Natural killer cell (primary cell): Measurements from ENCODE around the gene PLCH2. TPM values are rescaled to one million over a fixed set of nuclear protein-coding genes. Genes with fewer than 3 reads are reported as not detected.

ENCODE experiments used
- ATAC-seq, 3 donors: fragments of 150-1000 bp in 2 of 3; fragments of 200-7000 bp in 1 of 3; cut with Tn5 transposase; 1 replicate in 1 of 3; 2 replicates in 2 of 3; pipeline ENCODE4 v1.10.0; 2021; ENCODE audit warnings: mild to moderate bottlenecking in 2 of 3, moderate library complexity in 2 of 3
- DNase-seq, 2 donors: peaks; one replicate each; pipeline versions ENCODE4 v3.0.0 to v3.0.0-alpha.2; 2013 to 2021; ENCODE audit warnings: mixed read lengths in 1 of 2
- H3K27ac ChIP-seq: one replicate; pipeline ENCODE4 v1.5.1; 2013; ENCODE audit warnings: mild to moderate bottlenecking, low read length
- H3K27me3 ChIP-seq: one replicate; pipeline ENCODE4 v1.6.1; 2013; ENCODE audit warnings: low read length; ENCODE audit not compliant: control insufficient read depth, insufficient read depth
- H3K36me3 ChIP-seq: one replicate; pipeline ENCODE4 v1.6.1; 2013; ENCODE audit warnings: low read length; ENCODE audit not compliant: control insufficient read depth, insufficient read depth
- H3K4me1 ChIP-seq: one replicate; pipeline ENCODE4 v1.6.1; 2013; ENCODE audit warnings: low read length; ENCODE audit not compliant: control insufficient read depth, insufficient read depth
- H3K4me3 ChIP-seq: one replicate; pipeline ENCODE4 v1.5.1; 2013; ENCODE audit warnings: low read length
- H3K9me3 ChIP-seq: one replicate; pipeline ENCODE4 v1.6.1; 2013; ENCODE audit warnings: low read length; ENCODE audit not compliant: control insufficient read depth, insufficient read depth
- H3K27ac Mint-ChIP-seq, 2 donors: one replicate each; pipeline ENCODE4 v1.8.0; 2022; ENCODE audit warnings: mild to moderate bottlenecking in 2 of 2, mixed read lengths in 2 of 2, moderate library complexity in 1 of 2
- H3K27me3 Mint-ChIP-seq, 2 donors: one replicate each; pipeline ENCODE4 v1.8.0; 2022; ENCODE audit warnings: low read depth in 2 of 2, mixed read lengths in 2 of 2
- H3K36me3 Mint-ChIP-seq: one replicate; pipeline ENCODE4 v1.8.0; 2022; ENCODE audit warnings: mixed read lengths
- H3K4me1 Mint-ChIP-seq, 2 donors: one replicate each; pipeline ENCODE4 v1.8.0; 2022; ENCODE audit warnings: mixed read lengths in 2 of 2
- H3K4me3 Mint-ChIP-seq: one replicate; pipeline ENCODE4 v1.8.0; 2022; ENCODE audit warnings: mild to moderate bottlenecking, moderate library complexity, mixed read lengths
- H3K9me3 Mint-ChIP-seq, 2 donors: one replicate each; pipeline ENCODE4 v1.8.0; 2022; ENCODE audit warnings: mixed read lengths in 2 of 2
- WGBS: methylation state at CpG from one replicate; pipeline ENCODE4 v1.1.7; 2013; ENCODE audit warnings: missing lambda C conversion rate; ENCODE audit not compliant: insufficient coverage; 5-methylcytosine and 5-hydroxymethylcytosine counted together
- intact Hi-C: fragments of 100-400 bp; cut with micrococcal nuclease; formaldehyde crosslinking; loops from one replicate; pipeline ENCODE4 v1.14.2; 2022
- total RNA-seq, 4 donors: library from RNA; stranded (reverse); fragments of 120-200 nt in 1 of 4; gene quantifications; one replicate each; pipeline versions ENCODE4 v1.2.3 to v1.2.4, GENCODE V29; 2013 to 2022
- TF ChIP-seq, protein P1 (sequence below): fragments of 200-600 bp; IDR thresholded peaks from one replicate; pipeline ENCODE4 v1.8.0; 2022; ENCODE audit warnings: antibody characterized with exemption

Gene PLCH2
- total RNA-seq, 3 donors from 2014 or later (not counting 1 experiment from before 2014, with no cell fraction given): 77.1 to 116 (median 106) TPM

DNA sequence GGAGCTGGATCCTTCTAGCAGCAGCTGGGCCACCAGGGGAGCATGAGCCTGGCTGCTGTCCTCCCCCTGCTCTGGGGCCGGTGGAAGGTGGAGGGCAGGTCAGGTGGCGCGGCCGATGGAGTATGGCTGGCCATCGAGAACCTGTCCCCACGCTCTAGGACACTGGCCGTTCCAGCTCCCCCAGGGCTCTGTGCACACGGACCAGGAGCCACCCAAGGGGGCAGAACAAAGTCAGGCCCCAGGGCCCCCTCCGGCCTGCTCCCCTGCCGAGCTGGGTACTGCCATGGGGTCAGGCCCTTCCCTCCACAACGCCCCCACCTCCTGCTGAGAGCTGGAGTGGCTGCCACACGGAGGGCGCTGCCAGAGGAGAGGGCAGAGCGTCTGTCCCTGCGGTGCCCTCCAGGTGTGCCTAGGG, 4.5 kb upstream of the PLCH2 start:
- H3K9me3 ChIP-seq: no peaks in the 10 kb centered on the region
- H3K4me3 Mint-ChIP-seq: no peak overlapping the region
- H3K27me3 ChIP-seq: no peaks in the 10 kb centered on the region
- no peaks in the 10 kb centered on the region for H3K9me3 Mint-ChIP-seq
- H3K27ac ChIP-seq: no peak overlapping the region
- no peak overlapping the region for H3K4me3 ChIP-seq
- no peak overlapping the region for H3K27ac Mint-ChIP-seq
- 85% methylated on average over 15 of the region's 15 CpGs for WGBS
- peaks cover 0 to 12% of the 10 kb centered on the region in 2 donors for H3K4me1 Mint-ChIP-seq
- no peak for ATAC-seq
- TF ChIP-seq, protein P1, sequence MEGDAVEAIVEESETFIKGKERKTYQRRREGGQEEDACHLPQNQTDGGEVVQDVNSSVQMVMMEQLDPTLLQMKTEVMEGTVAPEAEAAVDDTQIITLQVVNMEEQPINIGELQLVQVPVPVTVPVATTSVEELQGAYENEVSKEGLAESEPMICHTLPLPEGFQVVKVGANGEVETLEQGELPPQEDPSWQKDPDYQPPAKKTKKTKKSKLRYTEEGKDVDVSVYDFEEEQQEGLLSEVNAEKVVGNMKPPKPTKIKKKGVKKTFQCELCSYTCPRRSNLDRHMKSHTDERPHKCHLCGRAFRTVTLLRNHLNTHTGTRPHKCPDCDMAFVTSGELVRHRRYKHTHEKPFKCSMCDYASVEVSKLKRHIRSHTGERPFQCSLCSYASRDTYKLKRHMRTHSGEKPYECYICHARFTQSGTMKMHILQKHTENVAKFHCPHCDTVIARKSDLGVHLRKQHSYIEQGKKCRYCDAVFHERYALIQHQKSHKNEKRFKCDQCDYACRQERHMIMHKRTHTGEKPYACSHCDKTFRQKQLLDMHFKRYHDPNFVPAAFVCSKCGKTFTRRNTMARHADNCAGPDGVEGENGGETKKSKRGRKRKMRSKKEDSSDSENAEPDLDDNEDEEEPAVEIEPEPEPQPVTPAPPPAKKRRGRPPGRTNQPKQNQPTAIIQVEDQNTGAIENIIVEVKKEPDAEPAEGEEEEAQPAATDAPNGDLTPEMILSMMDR: no peak
- H3K36me3 Mint-ChIP-seq: no peaks in the 10 kb centered on the region
- H3K36me3 ChIP-seq: no peaks in the 10 kb centered on the region
- H3K27me3 Mint-ChIP-seq: no peaks in the 10 kb centered on the region
- intact Hi-C loops: no loop called here
- H3K4me1 ChIP-seq: peaks cover 15% of the 10 kb centered on the region
- no peak for DNase-seq

DNA sequence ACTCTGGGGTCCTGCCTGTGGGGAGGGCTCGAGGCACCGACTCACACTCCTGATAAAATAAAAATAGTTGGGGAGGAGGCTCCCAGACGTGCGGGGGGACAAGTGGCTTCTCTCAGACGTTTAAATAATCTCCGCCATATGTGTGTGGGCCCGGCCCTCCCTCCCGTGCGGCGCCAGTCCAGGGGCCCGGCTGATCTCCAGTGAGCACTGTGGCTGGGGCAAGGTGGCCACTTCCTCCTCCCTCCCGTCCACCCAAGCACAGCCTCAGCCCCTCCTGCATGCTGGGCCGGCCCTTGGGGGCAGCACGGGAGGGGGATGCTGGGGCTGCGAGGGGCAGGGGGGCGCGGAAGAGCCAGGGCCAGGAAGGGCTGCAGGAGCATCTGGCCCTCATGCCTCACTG, 4.0 kb upstream of the PLCH2 start:
- no peaks in the 10 kb centered on the region for H3K9me3 ChIP-seq
- peaks cover 10% of the 10 kb centered on the region for H3K4me1 ChIP-seq
- no peak overlapping the region for H3K4me3 Mint-ChIP-seq
- no peaks in the 10 kb centered on the region for H3K9me3 Mint-ChIP-seq
- H3K27me3 ChIP-seq: no peaks in the 10 kb centered on the region
- H3K4me1 Mint-ChIP-seq: peaks cover 0 to 11% of the 10 kb centered on the region in 2 donors
- H3K36me3 Mint-ChIP-seq: no peaks in the 10 kb centered on the region
- DNase-seq (no peak), ATAC-seq (no peak)
- H3K36me3 ChIP-seq: no peaks in the 10 kb centered on the region
- no peak overlapping the region for H3K27ac ChIP-seq
- intact Hi-C loops: no loop called here
- H3K4me3 ChIP-seq: no peak overlapping the region
- no peaks in the 10 kb centered on the region for H3K27me3 Mint-ChIP-seq
- no peak overlapping the region for H3K27ac Mint-ChIP-seq
- TF ChIP-seq, protein P1: no peak
- WGBS: 79% methylated on average over 17 of the region's 17 CpGs

DNA sequence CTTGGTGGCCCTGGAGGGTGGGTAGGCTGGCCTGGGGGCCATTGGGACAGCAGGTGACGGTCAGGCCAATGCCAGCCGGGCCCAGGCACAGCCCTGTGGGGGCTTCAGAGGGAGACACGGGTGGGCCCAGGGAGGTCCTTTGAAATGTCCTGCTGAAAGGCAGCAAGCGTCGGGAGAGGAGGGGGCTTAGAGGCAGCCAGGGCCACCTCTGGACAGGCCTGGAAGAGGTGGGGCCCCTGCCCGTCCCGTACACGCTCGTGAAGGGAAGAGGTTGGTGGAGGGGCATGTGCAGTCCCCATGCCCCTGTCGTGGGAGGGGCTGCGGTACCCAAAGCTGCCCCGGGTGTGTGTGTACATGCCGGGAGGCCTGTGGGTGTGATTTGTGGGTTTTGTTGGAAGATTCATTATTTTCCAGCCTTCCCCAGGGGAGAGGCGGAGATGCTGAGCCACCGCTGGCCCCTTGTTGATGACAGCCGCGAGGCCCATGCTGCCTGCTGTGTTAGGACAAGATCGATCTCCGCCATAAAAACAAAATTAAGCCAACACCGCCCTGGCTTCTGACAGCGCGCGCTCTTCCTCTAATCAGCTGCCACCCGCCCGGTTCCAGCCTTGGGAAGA, 3.4 kb upstream of the PLCH2 start:
- H3K4me1 Mint-ChIP-seq: peaks cover 0 to 15% of the 10 kb centered on the region in 2 donors
- Histone ChIP-seq H3K9me3 (no peaks in the 10 kb centered on the region), H3K27me3 (no peaks in the 10 kb centered on the region), H3K36me3 (no peaks in the 10 kb centered on the region), H3K27ac (no peak overlapping the region), H3K4me3 (no peak overlapping the region), H3K4me1 (peaks cover 4% of the 10 kb centered on the region)
- no peaks in the 10 kb centered on the region for H3K27me3 Mint-ChIP-seq
- 84% methylated on average over 25 of the region's 25 CpGs for WGBS
- no peaks in the 10 kb centered on the region for H3K9me3 Mint-ChIP-seq
- ATAC-seq (no peak), DNase-seq (no peak)
- H3K4me3 Mint-ChIP-seq: no peak overlapping the region
- intact Hi-C loops: no loop called here
- TF ChIP-seq, protein P1: no peak
- H3K36me3 Mint-ChIP-seq: no peaks in the 10 kb centered on the region
- no peak overlapping the region for H3K27ac Mint-ChIP-seq

DNA sequence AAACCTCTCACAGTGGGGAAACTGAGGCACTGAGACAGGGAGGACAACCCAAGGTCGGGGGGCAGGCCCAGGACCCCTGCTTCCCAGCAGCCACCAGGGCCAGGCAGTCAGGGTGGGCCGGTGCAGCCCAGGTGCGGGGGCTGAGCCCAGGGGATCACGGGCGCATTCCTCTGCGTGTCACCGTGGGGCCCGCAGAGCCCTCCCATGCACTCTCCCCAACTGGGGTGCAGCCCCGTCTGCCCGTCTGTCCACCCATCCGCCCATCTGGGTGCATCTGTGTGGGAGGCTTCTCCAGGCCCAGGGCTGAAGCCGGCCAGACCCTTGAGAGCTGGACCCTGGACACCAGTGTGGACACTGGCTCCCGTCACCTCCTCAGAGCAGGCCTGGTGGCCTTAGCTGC, 2.9 kb upstream of the PLCH2 start:
- Mint-ChIP-seq H3K27me3 (no peaks in the 10 kb centered on the region), H3K27ac (no peak overlapping the region), H3K4me1 (peaks cover 0 to 12% of the 10 kb centered on the region in 2 donors), H3K4me3 (no peak overlapping the region), H3K9me3 (no peaks in the 10 kb centered on the region), H3K36me3 (no peaks in the 10 kb centered on the region)
- Histone ChIP-seq H3K27ac (no peak overlapping the region), H3K4me3 (no peak overlapping the region), H3K4me1 (no peaks in the 10 kb centered on the region), H3K36me3 (no peaks in the 10 kb centered on the region), H3K27me3 (no peaks in the 10 kb centered on the region), H3K9me3 (no peaks in the 10 kb centered on the region)
- TF ChIP-seq, protein P1: no peak
- DNase-seq: no peak
- ATAC-seq: no peak
- 91% methylated on average over 13 of the region's 13 CpGs for WGBS
- intact Hi-C loops: no loop called here
